GM23338 (cell line): ENCODE measurements around the gene FANCG. TPM values are rescaled to one million over a fixed set of nuclear protein-coding genes. Genes with fewer than 3 reads are reported as not detected.

Source experiments
- ATAC-seq: fragments of 200-7000 bp; cut with Tn5 transposase; 3 replicates; pipeline ENCODE4 v1.9.1; 2020
- DNase-seq: peaks from one replicate; pipeline ENCODE4 v3.0.0-alpha.2; 2015; ENCODE audit warnings: low spot score
- H2AFZ ChIP-seq: fragments of 200-600 bp; sonication (generic); 2 replicates; pipeline ENCODE4 v1.8.0; 2016; ENCODE audit warnings: antibody characterized with exemption, mild to moderate bottlenecking, moderate library complexity
- H3F3A ChIP-seq: fragments of 200-600 bp; sonication (generic); replicated peaks from 2 replicates; pipeline ENCODE4 v1.8.0; 2017; ENCODE audit warnings: antibody characterized with exemption, mixed run types, low read depth
- H3K27ac ChIP-seq: fragments of 200-600 bp; sonication (generic); 2 replicates; pipeline ENCODE4 v1.6.1; 2016; ENCODE audit warnings: low read depth
- H3K27me3 ChIP-seq: fragments of 200-600 bp; sonication (generic); 2 replicates; pipeline ENCODE4 v1.8.0; 2016; ENCODE audit warnings: mild to moderate bottlenecking, mixed run types, moderate library complexity; ENCODE audit not compliant: insufficient read depth
- H3K36me3 ChIP-seq: fragments of 200-600 bp; sonication (generic); 2 replicates; pipeline ENCODE4 v1.8.0; 2016; ENCODE audit warnings: mild to moderate bottlenecking; ENCODE audit not compliant: insufficient read depth
- H3K4me1 ChIP-seq: fragments of 200-600 bp; sonication (generic); 2 replicates; pipeline ENCODE4 v1.8.0; 2016; ENCODE audit warnings: mild to moderate bottlenecking, moderate library complexity; ENCODE audit not compliant: insufficient read depth
- H3K4me2 ChIP-seq: fragments of 200-600 bp; sonication (generic); 2 replicates; pipeline ENCODE4 v1.7.1; 2017; ENCODE audit warnings: mixed run types
- H3K4me3 ChIP-seq: fragments of 200-600 bp; sonication (generic); 2 replicates; pipeline ENCODE4 v1.6.1; 2016; ENCODE audit warnings: mixed run types
- H3K79me2 ChIP-seq: fragments of 200-600 bp; sonication (generic); replicated peaks from 2 replicates; pipeline ENCODE4 v1.8.0; 2017; ENCODE audit warnings: mild to moderate bottlenecking; ENCODE audit not compliant: insufficient read depth
- H3K9me2 ChIP-seq: fragments of 200-600 bp; sonication (generic); 2 replicates; pipeline ENCODE4 v1.8.0; 2017; ENCODE audit not compliant: insufficient read depth
- H4K20me1 ChIP-seq: fragments of 200-600 bp; sonication (generic); replicated peaks from 2 replicates; pipeline ENCODE4 v1.8.0; 2017; ENCODE audit warnings: mild to moderate bottlenecking; ENCODE audit not compliant: insufficient read depth
- H3K27ac Mint-ChIP-seq: 2 replicates; pipeline ENCODE4 v1.8.0; 2020; ENCODE audit warnings: inconsistent platforms, mild to moderate bottlenecking, moderate library complexity, mixed read lengths
- H3K27me3 Mint-ChIP-seq: 3 replicates; pipeline ENCODE4 v1.8.0; 2022; ENCODE audit warnings: low read depth, mild to moderate bottlenecking, moderate library complexity, mixed read lengths, inconsistent platforms; ENCODE audit not compliant: insufficient read depth, poor library complexity
- H3K36me3 Mint-ChIP-seq: 3 replicates; pipeline ENCODE4 v1.8.0; 2021; ENCODE audit warnings: low read depth, mild to moderate bottlenecking, inconsistent platforms, moderate library complexity, mixed read lengths
- H3K4me1 Mint-ChIP-seq: 3 replicates; pipeline ENCODE4 v1.8.0; 2020; ENCODE audit warnings: mild to moderate bottlenecking, inconsistent platforms, mixed read lengths
- H3K4me3 Mint-ChIP-seq: 3 replicates; pipeline ENCODE4 v1.8.0; 2021; ENCODE audit warnings: moderate library complexity, mild to moderate bottlenecking, inconsistent platforms, mixed read lengths
- H3K9me3 Mint-ChIP-seq: 3 replicates; pipeline ENCODE4 v1.8.0; 2020; ENCODE audit warnings: moderate library complexity, mild to moderate bottlenecking, inconsistent platforms, mixed read lengths
- CREB1 ChIP-seq: fragments of 250-450 bp; sonication (Bioruptor Pico); IDR thresholded peaks from 2 replicates; pipeline ENCODE4 v1.5.0; 2020; ENCODE audit warnings: low read depth, mild to moderate bottlenecking, moderate library complexity
- EZH2 ChIP-seq: fragments of 200-600 bp; sonication (generic); IDR thresholded peaks from one replicate; pipeline ENCODE4 v1.8.0; 2017; ENCODE audit warnings: antibody characterized with exemption, mild to moderate bottlenecking, low read depth; ENCODE audit not compliant: unreplicated experiment
- EZH2phosphoT487 ChIP-seq: fragments of 200-600 bp; sonication (generic); IDR thresholded peaks from one replicate; pipeline ENCODE4 v1.8.1; 2018; ENCODE audit warnings: antibody characterized with exemption; ENCODE audit not compliant: unreplicated experiment
- JUNB ChIP-seq: IDR thresholded peaks from one replicate; pipeline ENCODE4 v1.6.1; 2016; ENCODE audit warnings: antibody characterized with exemption; ENCODE audit not compliant: unreplicated experiment
- REST ChIP-seq: IDR thresholded peaks from one replicate; pipeline ENCODE4 v1.6.1; 2018; ENCODE audit warnings: antibody characterized with exemption; ENCODE audit not compliant: unreplicated experiment
- ZNF114 ChIP-seq: fragments of 250-450 bp; sonication (Bioruptor Pico); IDR thresholded peaks from 2 replicates; pipeline ENCODE4 v1.5.0; 2020; ENCODE audit warnings: mild to moderate bottlenecking, moderate library complexity
- polyA plus RNA-seq: library from polyadenylated mRNA; unstranded; fragments of >200 nt; fragmentation: Nextera tagmentation; extraction: Ambion mirVana; gene quantifications from 2 replicates; pipeline ENCODE4 v1.2.1, GENCODE V29; 2016
- total RNA-seq: library from RNA; depleted of rRNA; stranded (reverse); fragments of >200 nt; shearing (Covaris generic); gene quantifications from 2 replicates; pipeline ENCODE4 v1.2.3, GENCODE V29; 2014
- TF ChIP-seq, protein P1 (sequence below): fragments of 250-450 bp; sonication (Bioruptor Pico); IDR thresholded peaks from 2 replicates; pipeline ENCODE4 v1.5.0; 2020; ENCODE audit warnings: mild to moderate bottlenecking, moderate library complexity
- TF ChIP-seq, protein P2 (sequence below), 2 experiments: fragments of 200-600 bp in 1 of 2; sonication (generic) in 1 of 2; conservative IDR thresholded peaks; 2 replicates each; pipeline versions ENCODE4 v1.5.1 to v1.6.1; 2016 to 2017; ENCODE audit warnings: antibody characterized with exemption in 2 of 2, low read depth in 2 of 2, mild to moderate bottlenecking in 2 of 2, moderate library complexity in 1 of 2

The FANCG gene
- total and polyA plus RNA-seq, 2 experiments from 2014 or later = 53.8 to 56.2 TPM

DNA sequence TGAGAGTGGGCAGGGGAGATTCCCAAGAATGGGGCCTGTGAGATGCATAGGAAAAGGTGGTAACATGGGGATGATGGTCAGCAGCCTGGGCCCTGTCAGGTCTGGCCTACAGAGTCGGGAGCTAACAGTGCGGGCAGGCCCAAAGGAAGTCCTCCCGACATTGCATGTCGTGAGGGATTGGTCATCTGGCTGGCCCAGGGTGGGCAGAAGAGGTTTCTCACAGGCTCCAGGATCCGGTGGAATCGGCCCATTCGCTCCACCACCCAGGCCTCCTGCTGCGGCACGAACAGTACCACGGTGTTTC, 22.7 kb upstream of the FANCG start (continued):
- TF ChIP-seq, protein P1, sequence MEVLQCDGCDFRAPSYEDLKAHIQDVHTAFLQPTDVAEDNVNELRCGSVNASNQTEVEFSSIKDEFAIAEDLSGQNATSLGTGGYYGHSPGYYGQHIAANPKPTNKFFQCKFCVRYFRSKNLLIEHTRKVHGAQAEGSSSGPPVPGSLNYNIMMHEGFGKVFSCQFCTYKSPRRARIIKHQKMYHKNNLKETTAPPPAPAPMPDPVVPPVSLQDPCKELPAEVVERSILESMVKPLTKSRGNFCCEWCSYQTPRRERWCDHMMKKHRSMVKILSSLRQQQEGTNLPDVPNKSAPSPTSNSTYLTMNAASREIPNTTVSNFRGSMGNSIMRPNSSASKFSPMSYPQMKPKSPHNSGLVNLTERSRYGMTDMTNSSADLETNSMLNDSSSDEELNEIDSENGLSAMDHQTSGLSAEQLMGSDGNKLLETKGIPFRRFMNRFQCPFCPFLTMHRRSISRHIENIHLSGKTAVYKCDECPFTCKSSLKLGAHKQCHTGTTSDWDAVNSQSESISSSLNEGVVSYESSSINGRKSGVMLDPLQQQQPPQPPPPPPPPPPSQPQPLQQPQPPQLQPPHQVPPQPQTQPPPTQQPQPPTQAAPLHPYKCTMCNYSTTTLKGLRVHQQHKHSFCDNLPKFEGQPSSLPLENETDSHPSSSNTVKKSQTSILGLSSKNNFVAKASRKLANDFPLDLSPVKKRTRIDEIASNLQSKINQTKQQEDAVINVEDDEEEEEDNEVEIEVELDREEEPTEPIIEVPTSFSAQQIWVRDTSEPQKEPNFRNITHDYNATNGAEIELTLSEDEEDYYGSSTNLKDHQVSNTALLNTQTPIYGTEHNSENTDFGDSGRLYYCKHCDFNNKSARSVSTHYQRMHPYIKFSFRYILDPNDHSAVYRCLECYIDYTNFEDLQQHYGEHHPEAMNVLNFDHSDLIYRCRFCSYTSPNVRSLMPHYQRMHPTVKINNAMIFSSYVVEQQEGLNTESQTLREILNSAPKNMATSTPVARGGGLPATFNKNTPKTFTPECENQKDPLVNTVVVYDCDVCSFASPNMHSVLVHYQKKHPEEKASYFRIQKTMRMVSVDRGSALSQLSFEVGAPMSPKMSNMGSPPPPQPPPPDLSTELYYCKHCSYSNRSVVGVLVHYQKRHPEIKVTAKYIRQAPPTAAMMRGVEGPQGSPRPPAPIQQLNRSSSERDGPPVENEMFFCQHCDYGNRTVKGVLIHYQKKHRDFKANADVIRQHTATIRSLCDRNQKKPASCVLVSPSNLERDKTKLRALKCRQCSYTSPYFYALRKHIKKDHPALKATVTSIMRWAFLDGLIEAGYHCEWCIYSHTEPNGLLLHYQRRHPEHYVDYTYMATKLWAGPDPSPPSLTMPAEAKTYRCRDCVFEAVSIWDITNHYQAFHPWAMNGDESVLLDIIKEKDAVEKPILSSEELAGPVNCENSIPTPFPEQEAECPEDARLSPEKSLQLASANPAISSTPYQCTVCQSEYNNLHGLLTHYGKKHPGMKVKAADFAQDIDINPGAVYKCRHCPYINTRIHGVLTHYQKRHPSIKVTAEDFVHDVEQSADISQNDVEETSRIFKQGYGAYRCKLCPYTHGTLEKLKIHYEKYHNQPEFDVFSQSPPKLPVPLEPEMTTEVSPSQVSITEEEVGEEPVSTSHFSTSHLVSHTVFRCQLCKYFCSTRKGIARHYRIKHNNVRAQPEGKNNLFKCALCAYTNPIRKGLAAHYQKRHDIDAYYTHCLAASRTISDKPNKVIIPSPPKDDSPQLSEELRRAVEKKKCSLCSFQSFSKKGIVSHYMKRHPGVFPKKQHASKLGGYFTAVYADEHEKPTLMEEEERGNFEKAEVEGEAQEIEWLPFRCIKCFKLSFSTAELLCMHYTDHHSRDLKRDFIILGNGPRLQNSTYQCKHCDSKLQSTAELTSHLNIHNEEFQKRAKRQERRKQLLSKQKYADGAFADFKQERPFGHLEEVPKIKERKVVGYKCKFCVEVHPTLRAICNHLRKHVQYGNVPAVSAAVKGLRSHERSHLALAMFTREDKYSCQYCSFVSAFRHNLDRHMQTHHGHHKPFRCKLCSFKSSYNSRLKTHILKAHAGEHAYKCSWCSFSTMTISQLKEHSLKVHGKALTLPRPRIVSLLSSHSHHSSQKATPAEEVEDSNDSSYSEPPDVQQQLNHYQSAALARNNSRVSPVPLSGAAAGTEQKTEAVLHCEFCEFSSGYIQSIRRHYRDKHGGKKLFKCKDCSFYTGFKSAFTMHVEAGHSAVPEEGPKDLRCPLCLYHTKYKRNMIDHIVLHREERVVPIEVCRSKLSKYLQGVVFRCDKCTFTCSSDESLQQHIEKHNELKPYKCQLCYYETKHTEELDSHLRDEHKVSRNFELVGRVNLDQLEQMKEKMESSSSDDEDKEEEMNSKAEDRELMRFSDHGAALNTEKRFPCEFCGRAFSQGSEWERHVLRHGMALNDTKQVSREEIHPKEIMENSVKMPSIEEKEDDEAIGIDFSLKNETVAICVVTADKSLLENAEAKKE (CRISPR knock-in tag) = no peak
- TF ChIP-seq JUNB (no peak), REST (no peak), EZH2 (no peak)

- Histone ChIP-seq H3K9me2 (no peaks in the 10 kb centered on the region), H3K79me2 (peaks cover 15% of the 10 kb centered on the region), H3K27ac (no peak overlapping the region), H3K4me2 (no peak overlapping the region), H3K36me3 (peaks cover 3% of the 10 kb centered on the region; the same call in 1 of the 2 replicates), H2AFZ (no peak overlapping the region), H3K27me3 (no peaks in the 10 kb centered on the region), H3K4me3 (no peak overlapping the region), H4K20me1 (no peaks in the 10 kb centered on the region), H3F3A (0 out of 2 replicates have a peak, but pooled peaks cover 5% of the 10 kb centered on the region), H3K4me1 (peaks cover 5% of the 10 kb centered on the region)
- no peak for ATAC-seq
- Mint-ChIP-seq H3K27ac (no peak overlapping the region), H3K9me3 (no peaks in the 10 kb centered on the region; the same call in 2 of the 3 replicates), H3K4me1 (peaks cover 14% of the 10 kb centered on the region), H3K27me3 (peaks cover 18% of the 10 kb centered on the region), H3K36me3 (peaks cover 39% of the 10 kb centered on the region), H3K4me3 (peak overlapping the region; percentile 11; the same call in 1 of the 3 replicates)
- no peak for DNase-seq
- no peak for TF ChIP-seq EZH2phosphoT487
- TF ChIP-seq JUNB = no peak
- TF ChIP-seq, protein P2, sequence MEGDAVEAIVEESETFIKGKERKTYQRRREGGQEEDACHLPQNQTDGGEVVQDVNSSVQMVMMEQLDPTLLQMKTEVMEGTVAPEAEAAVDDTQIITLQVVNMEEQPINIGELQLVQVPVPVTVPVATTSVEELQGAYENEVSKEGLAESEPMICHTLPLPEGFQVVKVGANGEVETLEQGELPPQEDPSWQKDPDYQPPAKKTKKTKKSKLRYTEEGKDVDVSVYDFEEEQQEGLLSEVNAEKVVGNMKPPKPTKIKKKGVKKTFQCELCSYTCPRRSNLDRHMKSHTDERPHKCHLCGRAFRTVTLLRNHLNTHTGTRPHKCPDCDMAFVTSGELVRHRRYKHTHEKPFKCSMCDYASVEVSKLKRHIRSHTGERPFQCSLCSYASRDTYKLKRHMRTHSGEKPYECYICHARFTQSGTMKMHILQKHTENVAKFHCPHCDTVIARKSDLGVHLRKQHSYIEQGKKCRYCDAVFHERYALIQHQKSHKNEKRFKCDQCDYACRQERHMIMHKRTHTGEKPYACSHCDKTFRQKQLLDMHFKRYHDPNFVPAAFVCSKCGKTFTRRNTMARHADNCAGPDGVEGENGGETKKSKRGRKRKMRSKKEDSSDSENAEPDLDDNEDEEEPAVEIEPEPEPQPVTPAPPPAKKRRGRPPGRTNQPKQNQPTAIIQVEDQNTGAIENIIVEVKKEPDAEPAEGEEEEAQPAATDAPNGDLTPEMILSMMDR (conservative IDR thresholded peaks at IDR 0.05; ENCODE audit: low read depth in 2 of 2) = no peak
- TF ChIP-seq ZNF114 = no peak
- TF ChIP-seq CREB1 = no peak
- no peak for TF ChIP-seq EZH2
Measured at GRCh38 chr9:35097573-35097972, 17.8 kb upstream of the FANCG start.
